SK-N-MC (cell line): Measurements from ENCODE around the gene PIGA.

Experiments
- EZH2 ChIP-seq: fragments of 200-600 bp; sonication (generic); IDR thresholded peaks from one replicate; pipeline ENCODE4 v1.6.1; 2017; ENCODE audit warnings: antibody characterized with exemption
- FOXP2 ChIP-seq: optimal IDR thresholded peaks from 2 replicates; pipeline ENCODE3; 2011; ENCODE audit warnings: mild to moderate bottlenecking, moderate library complexity; ENCODE audit not compliant: insufficient read depth; ENCODE audit errors: extremely low read length, control extremely low read depth
- POLR2AphosphoS5 ChIP-seq: IDR thresholded peaks from 2 replicates; pipeline ENCODE4 v1.6.1; 2012; ENCODE audit warnings: mild to moderate bottlenecking, low read depth, low read length, borderline replicate concordance

DNA sequence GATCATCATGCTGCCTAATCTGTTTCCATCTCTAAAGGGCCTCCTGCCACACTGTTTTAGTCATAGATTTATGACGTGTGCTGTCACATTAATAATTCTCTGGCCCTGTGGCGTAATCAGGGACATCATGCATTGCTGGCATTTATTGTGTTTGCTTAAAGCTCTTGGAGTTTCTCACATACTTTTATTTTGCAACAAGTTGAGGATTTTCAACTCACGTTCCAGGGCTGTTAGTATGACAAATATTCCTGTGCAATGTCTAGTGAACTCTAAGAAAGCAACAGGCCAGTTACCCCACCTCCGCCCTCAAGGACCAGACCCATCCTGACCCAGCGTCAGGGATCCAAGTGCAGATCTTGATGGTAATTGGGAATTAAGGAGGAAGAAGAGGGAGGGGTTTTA, 7.8 kb upstream of the PIGA start:
- TF ChIP-seq POLR2AphosphoS5 (no peak), EZH2 (no peak), FOXP2 (no peak)
